Peyer's patch (tissue), 4 donors: Measurements from ENCODE around the gene ZXDC.

Experiments
- POLR2A ChIP-seq, 2 donors: fragments of 450-650 bp; IDR thresholded peaks; one replicate each; pipeline ENCODE4 v1.5.1; 2017; ENCODE audit warnings: antibody characterized with exemption in 2 of 2, mild to moderate bottlenecking in 2 of 2, moderate library complexity in 2 of 2
- TF ChIP-seq, protein P1 (sequence below), 6 experiments: fragments of 450-650 bp in 4 of 6; fragments of 200-600 bp in 2 of 6; sonication (generic) in 1 of 6; IDR thresholded peaks; one replicate each; pipeline ENCODE4 v1.5.1; 2017 to 2019; ENCODE audit warnings: antibody characterized with exemption in 6 of 6, mild to moderate bottlenecking in 3 of 6, moderate library complexity in 1 of 6

GRCh38 chr3:126431103-126431534 lies 44.6 kb downstream of the ZXDC start:
- TF ChIP-seq, protein P1, sequence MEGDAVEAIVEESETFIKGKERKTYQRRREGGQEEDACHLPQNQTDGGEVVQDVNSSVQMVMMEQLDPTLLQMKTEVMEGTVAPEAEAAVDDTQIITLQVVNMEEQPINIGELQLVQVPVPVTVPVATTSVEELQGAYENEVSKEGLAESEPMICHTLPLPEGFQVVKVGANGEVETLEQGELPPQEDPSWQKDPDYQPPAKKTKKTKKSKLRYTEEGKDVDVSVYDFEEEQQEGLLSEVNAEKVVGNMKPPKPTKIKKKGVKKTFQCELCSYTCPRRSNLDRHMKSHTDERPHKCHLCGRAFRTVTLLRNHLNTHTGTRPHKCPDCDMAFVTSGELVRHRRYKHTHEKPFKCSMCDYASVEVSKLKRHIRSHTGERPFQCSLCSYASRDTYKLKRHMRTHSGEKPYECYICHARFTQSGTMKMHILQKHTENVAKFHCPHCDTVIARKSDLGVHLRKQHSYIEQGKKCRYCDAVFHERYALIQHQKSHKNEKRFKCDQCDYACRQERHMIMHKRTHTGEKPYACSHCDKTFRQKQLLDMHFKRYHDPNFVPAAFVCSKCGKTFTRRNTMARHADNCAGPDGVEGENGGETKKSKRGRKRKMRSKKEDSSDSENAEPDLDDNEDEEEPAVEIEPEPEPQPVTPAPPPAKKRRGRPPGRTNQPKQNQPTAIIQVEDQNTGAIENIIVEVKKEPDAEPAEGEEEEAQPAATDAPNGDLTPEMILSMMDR (IDR thresholded peaks at IDR 0.05), result no peak
- no peak for TF ChIP-seq POLR2A (IDR thresholded peaks at IDR 0.05)
